GM23248 (cell line): ENCODE measurements around the gene TUBB2B. TPM values are rescaled to one million over a fixed set of nuclear protein-coding genes. Genes with fewer than 3 reads are reported as not detected.
A peak's percentile ranks its signal among the peaks of the same experiment; 100 is the strongest.
"Not testable (repeated sequence)": the region's sequence is repeated elsewhere in the genome, so short reads cannot be mapped to it uniquely, and the experiment has no call there.

Experiments
- DNase-seq: peaks from one replicate; pipeline ENCODE4 v3.0.0-alpha.2; 2015
- H2AFZ ChIP-seq: fragments of 200-600 bp; sonication (generic); 2 replicates; pipeline ENCODE4 v1.6.1; 2016; ENCODE audit warnings: antibody characterized with exemption
- H3F3A ChIP-seq: fragments of 200-600 bp; sonication (generic); 2 replicates; pipeline ENCODE4 v1.6.1; 2016; ENCODE audit warnings: mild to moderate bottlenecking, antibody characterized with exemption, mixed run types; ENCODE audit not compliant: insufficient read depth
- H3K27ac ChIP-seq: fragments of 200-600 bp; sonication (generic); 2 replicates; pipeline ENCODE4 v1.5.1; 2016; ENCODE audit warnings: mild to moderate bottlenecking
- H3K27me3 ChIP-seq: fragments of 200-600 bp; sonication (generic); replicated peaks from 2 replicates; pipeline ENCODE4 v1.6.1; 2016; ENCODE audit warnings: mild to moderate bottlenecking; ENCODE audit not compliant: insufficient read depth
- H3K36me3 ChIP-seq: fragments of 200-600 bp; sonication (generic); 2 replicates; pipeline ENCODE4 v1.6.1; 2016; ENCODE audit warnings: low read depth, mild to moderate bottlenecking
- H3K4me1 ChIP-seq: fragments of 200-600 bp; sonication (generic); 2 replicates; pipeline ENCODE4 v1.6.1; 2016; ENCODE audit warnings: mild to moderate bottlenecking; ENCODE audit not compliant: insufficient read depth
- H3K4me2 ChIP-seq: fragments of 200-600 bp; sonication (generic); one replicate; pipeline ENCODE4 v1.6.1; 2016; ENCODE audit warnings: mild to moderate bottlenecking; ENCODE audit not compliant: unreplicated experiment
- H3K4me3 ChIP-seq: fragments of 200-600 bp; sonication (generic); 2 replicates; pipeline ENCODE4 v1.5.1; 2016; ENCODE audit warnings: mild to moderate bottlenecking
- H3K79me2 ChIP-seq: fragments of 200-600 bp; sonication (generic); 2 replicates; pipeline ENCODE4 v1.6.1; 2016; ENCODE audit warnings: mild to moderate bottlenecking; ENCODE audit not compliant: insufficient read depth
- H3K9ac ChIP-seq: fragments of 200-600 bp; sonication (generic); 2 replicates; pipeline ENCODE4 v1.6.1; 2016; ENCODE audit warnings: mild to moderate bottlenecking
- H3K9me2 ChIP-seq: fragments of 200-600 bp; sonication (generic); 2 replicates; pipeline ENCODE4 v1.6.1; 2016; ENCODE audit warnings: mixed run types, mild to moderate bottlenecking, moderate library complexity; ENCODE audit not compliant: insufficient read depth
- H3K9me3 ChIP-seq: fragments of 200-600 bp; sonication (generic); one replicate; pipeline ENCODE4 v1.6.1; 2017; ENCODE audit warnings: low read depth
- H4K20me1 ChIP-seq: fragments of 200-600 bp; sonication (generic); 2 replicates; pipeline ENCODE4 v1.6.0; 2016; ENCODE audit not compliant: insufficient read depth
- EZH2 ChIP-seq: fragments of 200-600 bp; sonication (generic); IDR thresholded peaks from 2 replicates; pipeline ENCODE4 v1.6.1; 2018; ENCODE audit warnings: antibody characterized with exemption, mild to moderate bottlenecking; ENCODE audit not compliant: insufficient read depth, poor library complexity, severe bottlenecking
- EZH2phosphoT487 ChIP-seq: fragments of 200-600 bp; sonication (generic); IDR thresholded peaks from 2 replicates; pipeline ENCODE4 v1.6.1; 2018; ENCODE audit warnings: antibody characterized with exemption, moderate library complexity, mild to moderate bottlenecking, low read depth; ENCODE audit not compliant: insufficient read depth
- WGBS, 2 experiments: methylation state at CpG; one replicate each; pipeline ENCODE4 v1.1.6; 2015 to 2017; ENCODE audit warnings: low lambda C conversion rate in 2 of 2, low coverage in 1 of 2; ENCODE audit errors: missing lambda C conversion rate in 2 of 2; 5-methylcytosine and 5-hydroxymethylcytosine counted together
- in situ Hi-C: fragments of 300-500 bp; cut with MboI; formaldehyde crosslinking; loops from 2 replicates; pipeline ENCODE4 v1.15.0; 2020
- polyA plus RNA-seq: library from polyadenylated mRNA; unstranded; fragments of >200 nt; fragmentation: Nextera tagmentation; extraction: Ambion mirVana; gene quantifications from 2 replicates; pipeline ENCODE4 v1.2.1, GENCODE V29; 2016
- total RNA-seq: library from RNA; depleted of rRNA; stranded (reverse); fragments of >200 nt; shearing (Covaris generic); gene quantifications from 2 replicates; pipeline ENCODE4 v1.2.3, GENCODE V29; 2014

TUBB2B gene
- total and polyA plus RNA-seq, 2 experiments from 2014 or later = 8.5 to 9.0 TPM

DNA sequence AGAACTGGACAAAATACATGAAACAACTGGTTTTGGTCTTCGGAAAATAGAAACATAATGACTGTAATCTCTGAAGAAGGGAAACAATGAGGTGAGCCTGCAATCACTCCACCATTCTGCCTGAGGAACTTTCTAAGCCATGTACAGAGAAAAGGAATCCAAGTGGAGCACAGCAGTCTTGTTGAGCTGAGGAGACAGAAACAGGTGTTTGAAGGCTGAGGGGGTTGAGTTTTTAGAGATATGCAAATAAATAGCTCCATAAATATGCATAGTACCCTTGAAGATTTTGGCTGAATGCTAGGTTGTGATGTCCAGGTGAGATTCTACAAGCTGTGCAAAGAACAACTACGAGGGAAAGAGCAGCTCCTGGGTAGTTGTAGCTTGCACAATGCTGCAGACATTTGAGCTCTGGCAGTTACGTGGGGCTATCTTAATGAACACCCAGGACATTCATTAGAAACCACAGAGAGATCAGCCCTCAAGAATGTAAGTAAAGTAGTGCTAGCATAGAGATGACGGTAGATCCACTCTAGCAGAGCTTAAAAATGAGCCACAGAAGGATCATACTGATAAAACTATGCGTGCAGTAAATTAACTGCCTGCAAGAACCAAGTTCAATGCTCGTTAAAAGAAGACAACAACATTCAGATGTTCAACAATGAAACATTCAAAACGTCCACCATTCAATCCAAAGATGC lies 24.3 kb downstream of the TUBB2B start:
- Histone ChIP-seq H3K9me2 (no peaks in the 10 kb centered on the region), H3K4me1 (peaks cover 22% of the 10 kb centered on the region), H3K4me3 (no peak overlapping the region), H3K27ac (no peak overlapping the region), H3K79me2 (no peaks in the 10 kb centered on the region), H4K20me1 (no peaks in the 10 kb centered on the region), H3K27me3 (no peaks in the 10 kb centered on the region), H3K9ac (no peak overlapping the region), H3K4me2 (no peak overlapping the region), H3K36me3 (no peaks in the 10 kb centered on the region), H3F3A (peaks cover 12% of the 10 kb centered on the region), H3K9me3 (no peaks in the 10 kb centered on the region), H2AFZ (no peak overlapping the region)
- WGBS, 2 experiments = 59% methylated on average over 7 of the region's 7 CpGs
- peak; percentile 43 for DNase-seq
- TF ChIP-seq EZH2phosphoT487 = no peak
- no peak for TF ChIP-seq EZH2
- in situ Hi-C loops = no loop called here

DNA sequence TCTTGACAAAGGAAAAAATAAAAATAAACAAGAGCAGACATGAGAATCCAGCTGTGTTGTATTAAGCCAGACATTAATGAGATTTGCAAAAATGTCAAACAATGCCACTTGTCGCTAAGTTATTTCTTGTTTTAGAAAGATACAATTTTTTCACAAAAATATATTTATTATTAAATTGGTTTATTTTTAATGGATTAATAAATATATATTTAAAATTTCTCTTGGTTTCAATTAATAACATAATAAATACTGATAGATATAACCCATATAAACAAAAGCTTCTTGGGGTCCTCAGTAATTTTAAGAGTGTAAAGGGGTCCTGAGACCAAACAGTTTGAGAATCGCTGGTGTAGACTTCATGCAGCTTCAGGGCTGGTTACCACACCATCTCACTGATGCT lies 26.1 kb downstream of the TUBB2B start:
- Histone ChIP-seq H3K9ac (no peak overlapping the region), H3K4me3 (no peak overlapping the region), H2AFZ (no peak overlapping the region), H3F3A (peaks cover 4% of the 10 kb centered on the region; the same call in 1 of the 2 replicates), H4K20me1 (no peaks in the 10 kb centered on the region), H3K9me3 (no peaks in the 10 kb centered on the region), H3K4me1 (peaks cover 8% of the 10 kb centered on the region), H3K4me2 (no peak overlapping the region), H3K9me2 (no peaks in the 10 kb centered on the region), H3K27ac (no peak overlapping the region), H3K36me3 (no peaks in the 10 kb centered on the region), H3K27me3 (no peaks in the 10 kb centered on the region), H3K79me2 (no peaks in the 10 kb centered on the region)
- no peak for DNase-seq
- TF ChIP-seq EZH2 (no peak), EZH2phosphoT487 (no peak)
- in situ Hi-C loops = no loop called here
- 46 to 52% methylated on average over 2 of the region's 2 CpGs for WGBS, 2 experiments

DNA sequence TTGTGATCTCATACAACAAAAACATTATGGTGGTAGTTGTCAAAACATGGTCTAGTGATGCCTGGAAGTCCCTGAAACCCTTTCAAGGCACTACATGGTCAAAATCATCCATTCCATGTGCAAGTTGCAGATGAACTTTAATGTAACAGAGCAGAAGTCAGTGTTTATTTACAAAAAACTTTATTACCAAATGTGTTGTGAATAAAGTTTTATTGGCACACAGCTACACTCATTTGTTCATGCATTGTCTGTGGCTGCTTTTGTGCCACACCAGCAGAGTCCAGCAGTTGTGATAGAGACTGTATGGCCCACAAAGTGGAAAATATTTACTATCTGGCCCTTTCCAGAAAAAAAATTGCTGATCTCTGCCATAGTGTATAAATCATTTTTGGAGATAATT lies 26.8 kb downstream of the TUBB2B start:
- DNase-seq = no peak
- Histone ChIP-seq H3K4me1 (peaks cover 3% of the 10 kb centered on the region; the same call in 1 of the 2 replicates), H3K27ac (no peak overlapping the region), H3K4me2 (no peak overlapping the region), H4K20me1 (no peaks in the 10 kb centered on the region), H3K9ac (no peak overlapping the region), H3K9me2 (no peaks in the 10 kb centered on the region), H3K4me3 (no peak overlapping the region), H2AFZ (no peak overlapping the region; the same call in 1 of the 2 replicates), H3K27me3 (no peaks in the 10 kb centered on the region), H3K36me3 (no peaks in the 10 kb centered on the region), H3F3A (no peaks in the 10 kb centered on the region), H3K79me2 (no peaks in the 10 kb centered on the region), H3K9me3 (no peaks in the 10 kb centered on the region)
- no peak for TF ChIP-seq EZH2
- in situ Hi-C loops = no loop called here

DNA sequence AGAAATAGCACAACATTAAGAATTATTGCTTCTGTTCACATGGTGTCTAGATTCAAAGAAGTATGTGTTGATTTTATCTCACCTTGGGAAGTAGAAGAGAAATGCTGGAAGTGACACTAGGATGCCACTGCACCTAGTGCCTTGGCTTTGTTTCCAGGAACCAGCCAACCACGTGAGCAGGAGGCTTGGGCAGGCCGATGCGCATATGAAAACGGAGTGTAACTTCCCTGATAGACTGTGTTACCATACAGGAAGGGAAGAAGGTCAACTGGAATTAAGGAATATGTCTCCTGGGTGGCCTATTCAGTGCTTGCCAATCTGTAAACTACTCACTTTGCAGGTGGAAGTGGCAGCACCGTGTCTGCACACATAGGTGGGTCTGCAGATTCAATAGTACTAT lies 28.1 kb downstream of the TUBB2B start:
- Histone ChIP-seq H3K9me2 (no peaks in the 10 kb centered on the region), H2AFZ (no peak overlapping the region), H3K36me3 (no peaks in the 10 kb centered on the region), H3K27me3 (no peaks in the 10 kb centered on the region), H3F3A (no peaks in the 10 kb centered on the region), H3K9me3 (no peaks in the 10 kb centered on the region), H4K20me1 (no peaks in the 10 kb centered on the region), H3K27ac (no peak overlapping the region), H3K4me3 (no peak overlapping the region), H3K79me2 (no peaks in the 10 kb centered on the region), H3K4me1 (no peaks in the 10 kb centered on the region), H3K4me2 (no peak overlapping the region), H3K9ac (no peak overlapping the region)
- in situ Hi-C loops = no loop called here
- DNase-seq = no peak
- no peak for TF ChIP-seq EZH2
- TF ChIP-seq EZH2phosphoT487 = no peak
- 70 to 75% methylated on average over 5 of the region's 5 CpGs for WGBS, 2 experiments

DNA sequence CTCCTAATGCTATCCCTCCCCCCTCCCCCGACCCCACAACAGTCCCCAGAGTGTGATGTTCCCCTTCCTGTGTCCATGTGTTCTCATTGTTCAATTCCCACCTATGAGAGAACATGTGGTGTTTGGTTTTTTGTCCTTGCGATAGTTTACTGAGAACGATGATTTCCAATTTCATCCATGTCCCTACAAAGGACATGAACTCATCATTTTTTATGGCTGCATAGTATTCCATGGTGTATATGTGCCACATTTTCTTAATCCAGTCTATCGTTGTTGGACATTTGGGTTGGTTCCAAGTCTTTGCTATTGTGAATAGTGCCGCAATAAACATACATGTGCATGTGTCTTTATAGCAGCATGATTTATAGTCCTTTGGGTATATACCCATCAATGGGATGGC lies 29.7 kb downstream of the TUBB2B start:
- in situ Hi-C loops, H3K27ac ChIP-seq, H3K4me3 ChIP-seq, H3K9ac ChIP-seq, H3K36me3 ChIP-seq, H3F3A ChIP-seq, H3K27me3 ChIP-seq, H2AFZ ChIP-seq, H3K4me2 ChIP-seq, H4K20me1 ChIP-seq, H3K4me1 ChIP-seq, H3K79me2 ChIP-seq, H3K9me3 ChIP-seq, DNase-seq, H3K9me2 ChIP-seq: not testable (repeated sequence)
- 60 to 74% methylated on average over 5 of the region's 5 CpGs for WGBS, 2 experiments
